ENCODE data around the gene DNAJC11. TPM values are rescaled to one million over a fixed set of nuclear protein-coding genes. Genes with fewer than 3 reads are reported as not detected.

Gene DNAJC11
- polyA plus RNA-seq, 2 of the 4 experiments (the other 2 are of a cell fraction): 35.7 to 48.5 TPM

GRCh38 chr1:6668503-6668902 is 33.1 kb downstream of the DNAJC11 start:
- no peak for TF ChIP-seq FOSL2 (IDR thresholded peaks at IDR 0.05)
- no peak for TF ChIP-seq FOSL2 (CRISPR knock-in tag; IDR thresholded peaks at IDR 0.05)
- TF ChIP-seq, protein P1, sequence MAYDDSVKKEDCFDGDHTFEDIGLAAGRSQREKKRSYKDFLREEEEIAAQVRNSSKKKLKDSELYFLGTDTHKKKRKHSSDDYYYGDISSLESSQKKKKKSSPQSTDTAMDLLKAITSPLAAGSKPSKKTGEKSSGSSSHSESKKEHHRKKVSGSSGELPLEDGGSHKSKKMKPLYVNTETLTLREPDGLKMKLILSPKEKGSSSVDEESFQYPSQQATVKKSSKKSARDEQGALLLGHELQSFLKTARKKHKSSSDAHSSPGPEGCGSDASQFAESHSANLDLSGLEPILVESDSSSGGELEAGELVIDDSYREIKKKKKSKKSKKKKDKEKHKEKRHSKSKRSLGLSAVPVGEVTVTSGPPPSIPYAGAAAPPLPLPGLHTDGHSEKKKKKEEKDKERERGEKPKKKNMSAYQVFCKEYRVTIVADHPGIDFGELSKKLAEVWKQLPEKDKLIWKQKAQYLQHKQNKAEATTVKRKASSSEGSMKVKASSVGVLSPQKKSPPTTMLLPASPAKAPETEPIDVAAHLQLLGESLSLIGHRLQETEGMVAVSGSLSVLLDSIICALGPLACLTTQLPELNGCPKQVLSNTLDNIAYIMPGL (CRISPR knock-in tag; IDR thresholded peaks at IDR 0.05; ENCODE audit: borderline replicate concordance): no peak
- TF ChIP-seq TP53 (CRISPR knock-in tag; IDR thresholded peaks at IDR 0.05): no peak
- TF ChIP-seq HOXA7 (CRISPR knock-in tag; IDR thresholded peaks at IDR 0.05): no peak
- TF ChIP-seq ZNF302 (CRISPR knock-in tag; IDR thresholded peaks at IDR 0.05): no peak
- TF ChIP-seq RCOR1 (IDR thresholded peaks at IDR 0.05; ENCODE audit: low read depth, low read length): no peak
- no peak for TF ChIP-seq KDM1A (IDR thresholded peaks at IDR 0.05; ENCODE audit: low read depth)
- no peak for TF ChIP-seq USF2 (IDR thresholded peaks at IDR 0.05)
- TF ChIP-seq JUN (IDR thresholded peaks at IDR 0.05): no peak
- TF ChIP-seq E2F6 (IDR thresholded peaks at IDR 0.05; ENCODE audit: borderline replicate concordance, low read depth): no peak
- TF ChIP-seq NFE2L2 (conservative IDR thresholded peaks at IDR 0.05; ENCODE audit: low read length): no peak
- no peak for TF ChIP-seq MYC (IDR thresholded peaks at IDR 0.05; ENCODE audit: borderline replicate concordance, low read length)
- ATAC-seq: no peak
- Histone ChIP-seq H3K27ac (no peak overlapping the region), H3K4me1 (no peaks in the 10 kb centered on the region), H3K4me2 (no peak overlapping the region), H3K4me3 (no peak overlapping the region), H3K9me3 (no peaks in the 10 kb centered on the region)
- no peak for DNase-seq (ENCODE audit: low read depth in 1 of 2, low spot score in 1 of 2)
- ChIA-PET POLR2A (no interaction called here), CTCF (no interaction called here)
- WGBS (ENCODE audit: missing lambda C conversion rate): 96% methylated on average over 9 of the region's 9 CpGs
- FAIRE-seq: no peak

DNA sequence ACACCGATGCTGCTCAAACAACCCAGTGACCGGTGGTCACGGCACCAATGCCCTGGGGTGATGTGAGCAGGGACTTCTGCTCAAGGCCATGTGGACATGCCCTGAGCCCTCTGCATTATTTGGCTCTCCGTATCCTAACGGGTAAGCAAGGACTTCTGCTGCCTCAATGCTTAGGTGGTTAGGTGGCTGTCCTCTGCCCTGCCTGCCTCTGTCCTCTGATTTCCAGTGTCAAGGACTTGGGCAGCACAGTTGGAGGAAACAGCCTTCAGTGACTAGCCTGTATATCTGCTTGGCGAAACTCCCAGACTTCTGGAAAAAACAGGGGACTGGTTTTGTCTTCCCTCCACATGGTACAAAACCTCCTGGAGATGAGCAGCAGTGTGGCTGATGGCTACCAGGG is 34.5 kb downstream of the DNAJC11 start:
- ATAC-seq (no peak), DNase-seq (ENCODE audit: low read depth in 1 of 2, low spot score in 1 of 2) (no peak), FAIRE-seq (no peak)
- WGBS (ENCODE audit: missing lambda C conversion rate): 100% methylated on average over 3 of the region's 6 CpGs
- CTCF ChIA-PET: interaction anchor here (0.5 to 1.0 kb wide), 2 partner anchors 16 to 152 kb away, joined by 3 read pairs; no protein-coding TSS in a partner anchor
- POLR2A ChIA-PET: no interaction called here
- Histone ChIP-seq H3K4me2 (no peak overlapping the region), H3K4me1 (no peaks in the 10 kb centered on the region), H3K9me3 (no peaks in the 10 kb centered on the region), H3K4me3 (no peak overlapping the region), H3K27ac (no peak overlapping the region)
- TF ChIP-seq, protein P1 (CRISPR knock-in tag; IDR thresholded peaks at IDR 0.05; ENCODE audit: borderline replicate concordance): no peak
- TF ChIP-seq HOXB13 (CRISPR knock-in tag; IDR thresholded peaks at IDR 0.05; ENCODE audit: low read depth) (no peak), MAZ (IDR thresholded peaks at IDR 0.05; ENCODE audit: borderline replicate concordance, low read depth, low read length) (no peak), TFCP2L1 (CRISPR knock-in tag; IDR thresholded peaks at IDR 0.05) (no peak), CEBPB (IDR thresholded peaks at IDR 0.05) (no peak), HEYL (CRISPR knock-in tag; IDR thresholded peaks at IDR 0.05) (no peak), HOXA7 (CRISPR knock-in tag; IDR thresholded peaks at IDR 0.05) (no peak), RARB (CRISPR knock-in tag; IDR thresholded peaks at IDR 0.05) (no peak), SMC3 (IDR thresholded peaks at IDR 0.05) (no peak)

All from A549 (cell line).